Activated effector memory CD4-positive, alpha-beta T cell treated with Interleukin-2 at 50 U/mL for 16 hours (primary cell): Measurements from ENCODE around the gene LRRC75A.
"Not testable (repeated sequence)": the region's sequence is repeated elsewhere in the genome, so short reads cannot be mapped to it uniquely, and the experiment has no call there.

Experiments used
- DNase-seq: peaks from one replicate; pipeline ENCODE4 v3.0.0-alpha.2; 2020

The LRRC75A gene

GRCh38 chr17:16470265-16470664 lies 21.7 kb downstream of the LRRC75A start:
- DNase-seq, result no peak

DNA sequence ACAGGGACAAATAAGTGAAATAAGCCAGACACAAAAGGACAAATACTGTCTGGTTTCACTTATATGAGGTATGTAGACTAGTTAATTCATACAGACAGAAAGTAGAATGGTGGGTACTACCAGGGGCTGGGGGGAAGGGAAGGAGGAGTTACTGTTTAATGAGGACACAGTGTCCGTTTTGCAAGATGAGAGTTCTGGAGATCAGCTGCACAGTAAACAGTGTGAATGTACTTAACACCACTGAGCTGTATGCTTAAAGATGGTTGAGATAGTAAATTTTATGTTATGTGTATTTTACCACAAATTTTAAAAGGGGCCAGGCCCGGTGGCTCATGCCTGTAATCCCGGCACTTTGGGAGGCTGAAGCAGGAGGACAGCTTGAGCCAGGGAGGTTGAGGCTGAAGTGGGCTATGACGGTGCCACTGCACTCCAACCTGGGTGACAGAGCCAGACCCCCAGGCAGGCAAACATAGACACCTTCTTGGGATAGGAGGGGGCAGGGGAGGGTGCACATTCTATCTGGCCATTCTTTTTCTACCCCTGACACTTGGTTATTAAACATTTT lies 23.5 kb downstream of the LRRC75A start:
- no peak for DNase-seq

- DNase-seq, result no peak
Measured at GRCh38 chr17:16467886-16468285, 24.1 kb downstream of the LRRC75A start.

- DNase-seq, result no peak
Measured at GRCh38 chr17:16467044-16467443, 24.9 kb downstream of the LRRC75A start.

- DNase-seq, result no peak
Measured at GRCh38 chr17:16466407-16466806, 25.6 kb downstream of the LRRC75A start.

DNA sequence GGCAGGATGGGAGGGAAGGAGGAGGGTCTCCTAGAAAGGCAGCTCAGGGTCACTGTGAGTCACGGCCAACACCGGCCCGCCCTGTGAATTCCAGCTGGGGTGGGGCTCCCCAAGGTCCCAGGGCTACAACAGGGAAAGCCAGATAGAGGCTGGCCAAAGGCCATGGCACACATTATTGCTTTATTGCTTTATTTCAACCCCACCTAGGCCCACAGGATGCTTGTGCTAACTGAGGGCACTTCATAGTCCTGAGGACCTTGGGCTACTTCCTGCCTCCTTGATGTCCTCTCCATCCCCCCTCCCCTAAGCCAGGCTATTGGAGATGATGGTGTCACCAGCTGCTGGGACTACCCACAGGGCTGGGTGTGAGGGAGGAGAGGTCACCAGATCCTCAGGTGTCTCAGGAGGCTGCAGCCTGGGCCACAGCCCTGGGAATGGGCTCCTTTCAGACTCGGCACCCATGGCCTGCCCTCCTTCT lies 26.1 kb downstream of the LRRC75A start:
- no peak for DNase-seq

GRCh38 chr17:16465052-16465312 lies 27.0 kb downstream of the LRRC75A start:
- DNase-seq, result no peak

GRCh38 chr17:16464303-16465051 lies 27.5 kb downstream of the LRRC75A start:
- no peak for DNase-seq

- no peak for DNase-seq
Measured at GRCh38 chr17:16463358-16464302, 28.4 kb downstream of the LRRC75A start.

- DNase-seq, result no peak
Measured at GRCh38 chr17:16462070-16462864, 29.7 kb downstream of the LRRC75A start.

GRCh38 chr17:16461606-16461866 lies 30.5 kb downstream of the LRRC75A start:
- no peak for DNase-seq

GRCh38 chr17:16460796-16461605 lies 31.0 kb downstream of the LRRC75A start:
- DNase-seq, result no peak

DNA sequence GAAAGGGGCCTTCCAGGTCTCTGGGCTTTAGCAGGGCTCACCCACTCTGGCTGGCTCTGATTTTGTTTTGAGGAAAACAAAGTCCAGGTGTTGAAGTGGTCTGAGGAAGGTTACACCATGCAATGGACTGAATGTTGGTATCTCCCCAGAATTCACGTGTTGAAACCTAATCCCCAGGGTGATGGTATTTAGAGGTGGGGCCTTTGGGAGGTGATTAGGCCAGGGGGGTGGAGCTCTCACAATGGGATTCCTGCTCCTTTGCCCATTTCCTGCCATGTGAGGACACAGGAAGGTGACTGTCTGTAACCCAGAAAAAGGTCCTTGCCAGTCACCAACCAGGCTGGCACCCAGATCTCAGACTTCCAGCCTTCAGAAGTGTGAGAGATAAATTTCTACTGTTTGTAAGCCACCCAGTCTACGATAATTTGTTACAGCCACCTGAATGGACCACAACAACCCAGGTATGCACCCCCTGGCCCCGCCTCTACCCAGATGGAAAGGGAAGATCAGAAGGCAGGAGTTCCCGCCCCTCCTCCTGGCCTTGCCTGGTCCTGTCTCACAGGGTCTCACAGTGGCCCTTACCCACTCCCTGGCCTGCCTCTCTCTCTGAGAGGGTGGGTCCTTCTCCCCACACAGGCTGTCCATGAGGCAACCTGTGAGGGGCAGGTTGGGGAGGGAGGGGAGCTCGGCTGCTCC lies 32.0 kb downstream of the LRRC75A start:
- no peak for DNase-seq

- no peak for DNase-seq
Measured at GRCh38 chr17:16459271-16459670, 32.7 kb downstream of the LRRC75A start.

DNA sequence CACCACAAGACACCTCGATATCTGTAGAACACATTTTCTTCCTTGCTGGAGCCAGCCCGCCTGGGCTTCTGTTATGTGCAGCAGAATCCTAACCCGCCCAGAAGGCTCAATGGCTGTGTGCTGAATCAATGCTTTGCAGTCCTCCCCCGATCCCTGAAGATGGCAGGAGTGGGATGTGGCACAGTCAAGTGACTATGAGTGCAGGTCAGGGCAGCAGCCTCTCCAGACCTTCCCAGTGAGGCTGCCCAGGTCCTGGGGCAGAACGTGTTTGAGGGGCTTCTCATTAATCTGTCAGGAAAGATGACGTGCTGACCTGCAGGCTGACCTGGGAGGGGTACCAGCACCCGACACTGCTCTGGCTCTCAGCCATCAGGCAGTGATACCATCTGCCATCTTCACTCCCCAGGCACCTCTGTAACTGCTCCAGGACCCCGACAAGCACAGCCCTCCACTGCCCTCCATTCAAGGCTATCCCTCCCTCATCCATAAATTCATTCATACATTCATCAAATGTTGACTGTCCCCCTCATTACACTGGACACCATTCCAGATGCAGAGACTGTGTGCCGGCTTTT lies 35.2 kb downstream of the LRRC75A start:
- DNase-seq, result no peak

DNA sequence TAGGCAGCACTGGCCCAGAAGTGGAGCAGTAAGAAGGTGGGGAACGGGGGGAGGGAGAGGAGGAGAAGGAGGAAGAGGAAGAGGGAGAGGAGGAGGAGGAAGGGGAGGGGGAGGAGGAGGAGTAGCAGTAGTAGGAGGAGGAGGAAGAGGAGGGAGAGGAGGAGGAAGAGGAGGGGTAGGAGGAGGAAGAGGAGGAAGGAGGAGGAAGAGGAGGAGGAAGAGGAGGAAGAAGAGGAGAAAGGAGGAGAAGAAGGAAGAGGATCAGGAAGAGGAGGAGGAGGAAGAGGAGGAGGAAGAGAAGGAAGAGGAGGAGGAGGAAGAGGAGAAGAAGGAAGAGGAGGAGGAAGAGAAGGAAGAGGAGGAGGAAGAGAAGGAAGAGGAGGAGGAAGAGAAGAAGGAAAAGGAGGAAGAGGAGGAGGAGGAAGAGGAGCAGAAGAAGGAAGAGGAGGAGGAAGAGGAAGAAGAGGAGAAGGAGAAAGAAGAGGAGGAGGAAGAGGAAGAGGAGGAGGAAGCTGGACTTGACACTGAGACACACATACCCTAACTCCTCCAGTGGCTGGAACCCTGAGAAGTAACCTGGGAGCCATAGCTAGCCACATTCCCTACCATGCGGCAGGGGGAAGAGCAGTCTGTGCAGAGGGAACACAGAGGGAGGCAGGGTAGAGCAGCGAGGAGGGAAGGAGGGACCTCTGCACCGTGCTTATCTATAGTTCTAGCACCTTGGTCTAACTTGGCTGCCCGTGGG lies 35.8 kb downstream of the LRRC75A start:
- DNase-seq, result no peak

DNA sequence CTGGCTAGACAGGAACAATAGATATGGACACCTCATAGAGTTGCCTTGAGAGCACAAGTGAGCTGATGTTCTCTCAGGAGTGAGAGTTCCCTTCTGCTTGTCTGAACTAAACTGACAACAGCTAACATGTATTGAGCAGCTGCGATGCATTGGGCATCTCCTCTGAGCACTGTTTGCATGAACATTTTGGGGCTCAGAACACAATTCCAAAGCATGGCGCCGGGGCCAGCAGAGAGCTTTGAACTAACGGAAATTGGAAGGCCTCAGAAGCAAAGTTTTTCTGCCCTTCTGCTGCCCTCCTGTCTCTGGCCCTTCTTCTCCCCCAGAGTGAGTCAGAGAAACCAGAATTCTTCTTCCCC lies 38.5 kb downstream of the LRRC75A start:
- no peak for DNase-seq

DNA sequence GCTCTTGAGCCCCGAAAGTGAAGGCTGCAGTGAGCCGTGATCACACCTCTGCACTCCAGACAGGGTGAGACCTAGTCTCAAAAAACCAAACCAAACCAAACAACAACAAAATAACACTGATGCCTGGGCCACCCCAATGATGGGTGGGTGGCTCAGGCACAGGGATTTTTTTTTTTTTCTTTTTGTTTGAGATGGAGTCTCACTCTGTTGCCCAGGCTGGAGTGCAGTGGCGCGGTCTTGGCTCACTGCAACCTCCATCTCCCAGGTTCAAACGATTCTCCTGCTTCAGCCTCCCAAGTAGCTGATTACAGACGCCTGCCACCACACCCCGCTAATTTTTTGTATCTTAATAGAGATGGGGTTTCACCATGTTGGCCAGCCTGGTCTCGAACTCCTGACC lies 39.7 kb downstream of the LRRC75A start:
- DNase-seq, result not testable (repeated sequence)

DNA sequence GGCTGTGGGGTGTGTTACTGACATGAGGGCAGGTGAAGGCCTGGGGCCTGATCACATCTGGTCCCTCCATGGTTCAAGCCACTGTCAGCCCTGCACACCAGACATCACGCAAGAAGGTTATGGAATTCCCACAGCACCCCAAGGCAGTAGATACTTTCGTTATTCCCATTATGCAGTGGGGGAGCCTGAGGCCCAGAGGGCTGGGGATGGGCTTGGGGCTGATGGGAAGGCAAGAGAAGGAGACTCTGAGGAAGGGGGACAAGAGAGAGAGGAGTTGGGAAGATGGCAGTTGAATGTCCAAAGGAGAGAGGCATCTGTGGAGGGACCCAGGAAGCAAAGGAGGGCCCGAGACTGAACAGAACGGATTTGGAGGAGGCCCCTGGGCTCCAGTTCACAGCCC lies 42.0 kb downstream of the LRRC75A start:
- no peak for DNase-seq

DNA sequence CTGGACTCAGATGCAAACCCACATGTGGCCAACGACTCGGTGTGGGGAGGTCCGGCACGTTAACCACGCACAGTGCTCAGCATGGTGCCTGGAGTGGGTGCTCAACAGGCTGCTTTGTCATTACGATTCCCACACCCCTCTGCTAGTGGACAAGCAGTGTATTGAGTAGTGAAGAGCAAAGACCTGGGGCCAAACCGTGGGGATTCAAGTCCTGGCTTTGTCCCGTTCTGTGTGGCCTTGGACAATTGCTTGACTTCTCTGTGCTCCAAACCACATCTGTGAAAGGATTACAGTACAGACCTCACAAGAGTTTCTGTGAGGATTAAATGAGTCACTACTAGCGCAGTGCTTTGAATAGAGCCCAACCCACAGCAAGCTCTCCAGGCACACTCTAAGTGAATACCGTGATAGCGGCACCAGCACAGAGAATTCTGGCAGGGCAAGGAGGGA lies 42.8 kb downstream of the LRRC75A start:
- DNase-seq, result no peak

DNA sequence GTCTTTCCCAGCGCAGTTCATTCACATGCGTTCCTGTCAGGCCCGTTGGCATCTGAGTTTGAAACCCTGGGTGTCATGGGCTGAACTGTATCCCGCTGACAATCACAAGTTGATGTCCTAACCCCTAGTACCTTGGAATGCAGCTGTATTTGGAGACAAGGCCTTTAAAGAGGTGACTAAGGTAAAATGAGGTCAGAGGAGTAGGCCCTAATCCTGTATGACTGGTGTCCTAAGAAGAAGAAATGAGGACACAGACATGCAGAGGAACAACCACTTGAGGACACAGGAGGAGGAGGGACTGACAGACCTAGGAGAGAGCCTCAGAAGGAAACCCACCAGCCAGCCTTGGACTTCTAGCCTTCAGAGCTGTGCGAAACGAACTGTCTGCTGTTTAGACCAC lies 43.5 kb downstream of the LRRC75A start:
- no peak for DNase-seq
